GM21576 (cell line): ENCODE results near the gene ZNF831.

Experiments
- ATAC-seq: cut with Tn5 transposase; IDR thresholded peaks from one replicate; pipeline ENCODE4 v1.9.1; 2021; ENCODE audit warnings: mild to moderate bottlenecking, moderate library complexity; ENCODE audit not compliant: unreplicated experiment

Gene ZNF831

GRCh38 chr20:59139998-59140397 lies 23.6 kb upstream of the ZNF831 start:
- ATAC-seq: no peak

DNA sequence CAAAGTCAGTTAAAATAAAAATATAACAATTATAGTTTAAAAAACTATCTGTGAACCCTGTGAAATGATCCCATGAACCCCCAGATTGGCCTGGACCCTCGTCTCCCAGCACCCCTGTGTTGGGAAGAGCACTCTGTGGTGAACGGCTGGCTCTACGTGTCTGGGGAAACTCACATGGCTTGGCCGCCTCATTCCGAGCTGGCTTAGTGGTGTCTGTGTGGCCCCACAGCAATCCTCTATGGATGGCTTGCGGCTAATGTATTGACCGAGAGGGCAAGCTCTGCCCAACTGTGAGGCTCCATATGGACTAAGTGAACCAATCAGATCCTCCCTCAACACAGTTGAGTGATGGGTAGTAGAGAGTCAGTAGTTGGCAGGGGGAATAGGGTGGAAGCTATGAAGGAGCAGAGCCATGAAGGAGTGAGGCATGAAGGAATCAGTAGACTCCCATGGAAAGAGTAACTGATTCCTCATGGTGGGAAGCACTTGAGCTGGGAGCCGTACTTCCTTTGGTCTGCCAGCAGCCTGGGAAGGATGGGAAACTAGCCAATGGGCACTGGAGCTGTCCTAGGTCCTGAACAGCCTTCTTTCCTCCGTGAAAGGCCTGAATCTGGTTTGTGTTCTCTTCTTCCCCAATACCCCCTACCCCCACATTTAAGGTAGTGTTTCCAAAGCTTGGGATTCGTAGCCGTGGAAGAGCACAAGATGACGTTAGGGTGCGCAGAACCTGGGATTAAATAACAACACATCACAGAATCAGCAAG lies 21.6 kb upstream of the ZNF831 start:
- ATAC-seq: no peak

DNA sequence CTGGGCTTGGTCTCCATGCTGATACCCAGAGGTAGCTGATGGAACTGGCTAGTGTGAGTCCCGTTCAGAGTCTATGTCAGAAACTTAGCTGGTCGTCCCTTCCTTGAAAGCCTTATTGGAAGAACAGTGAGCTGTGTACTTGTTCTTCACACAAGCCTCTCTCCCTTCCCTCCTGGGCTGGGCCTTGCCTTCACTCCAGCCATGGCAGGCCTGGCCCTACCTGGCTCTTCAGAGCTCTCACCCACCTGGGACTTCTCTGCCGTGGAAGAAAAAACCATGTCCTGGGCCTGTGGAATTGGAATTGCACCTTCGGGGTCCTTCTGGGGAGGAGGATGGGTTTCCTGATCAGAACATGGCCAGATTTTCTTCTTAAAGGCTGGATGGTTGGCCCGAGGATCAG lies 20.3 kb upstream of the ZNF831 start:
- no peak for ATAC-seq

DNA sequence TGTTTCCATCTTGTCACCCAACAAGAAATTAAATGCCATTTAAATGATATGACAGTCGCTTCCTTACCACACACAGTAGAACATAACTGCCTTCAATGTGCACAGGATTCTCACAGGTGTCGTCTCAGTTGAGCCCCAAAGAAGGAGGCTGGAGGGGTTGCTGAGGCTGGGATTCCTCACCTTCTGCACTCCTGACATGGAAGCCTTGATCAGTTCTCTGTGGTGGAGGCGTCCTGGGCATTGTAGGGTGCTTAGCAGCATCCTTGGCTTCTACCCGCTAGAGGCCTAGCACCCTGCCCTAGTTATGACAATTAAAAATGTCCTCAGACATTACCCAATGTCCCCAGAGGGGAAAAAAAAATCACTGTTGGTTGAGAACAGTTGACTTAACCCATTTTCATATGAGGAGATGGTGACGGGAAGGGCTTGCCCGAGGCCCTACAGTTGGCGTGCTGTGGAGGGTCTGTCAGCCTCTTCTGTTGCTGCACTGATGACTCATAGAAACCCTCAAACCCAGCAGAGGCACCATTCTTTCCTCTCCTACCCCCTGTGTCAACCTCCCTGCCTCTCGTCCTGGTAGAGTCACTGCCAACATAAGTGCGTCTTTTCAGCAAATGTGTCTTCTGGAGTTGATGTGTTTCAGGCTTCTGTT lies 19.3 kb upstream of the ZNF831 start:
- ATAC-seq: no peak

GRCh38 chr20:59144831-59145196 lies 18.8 kb upstream of the ZNF831 start:
- ATAC-seq: no peak

- ATAC-seq: no peak
These were observed 18.2 kb upstream of the ZNF831 start for GRCh38 chr20:59145247-59145923.

DNA sequence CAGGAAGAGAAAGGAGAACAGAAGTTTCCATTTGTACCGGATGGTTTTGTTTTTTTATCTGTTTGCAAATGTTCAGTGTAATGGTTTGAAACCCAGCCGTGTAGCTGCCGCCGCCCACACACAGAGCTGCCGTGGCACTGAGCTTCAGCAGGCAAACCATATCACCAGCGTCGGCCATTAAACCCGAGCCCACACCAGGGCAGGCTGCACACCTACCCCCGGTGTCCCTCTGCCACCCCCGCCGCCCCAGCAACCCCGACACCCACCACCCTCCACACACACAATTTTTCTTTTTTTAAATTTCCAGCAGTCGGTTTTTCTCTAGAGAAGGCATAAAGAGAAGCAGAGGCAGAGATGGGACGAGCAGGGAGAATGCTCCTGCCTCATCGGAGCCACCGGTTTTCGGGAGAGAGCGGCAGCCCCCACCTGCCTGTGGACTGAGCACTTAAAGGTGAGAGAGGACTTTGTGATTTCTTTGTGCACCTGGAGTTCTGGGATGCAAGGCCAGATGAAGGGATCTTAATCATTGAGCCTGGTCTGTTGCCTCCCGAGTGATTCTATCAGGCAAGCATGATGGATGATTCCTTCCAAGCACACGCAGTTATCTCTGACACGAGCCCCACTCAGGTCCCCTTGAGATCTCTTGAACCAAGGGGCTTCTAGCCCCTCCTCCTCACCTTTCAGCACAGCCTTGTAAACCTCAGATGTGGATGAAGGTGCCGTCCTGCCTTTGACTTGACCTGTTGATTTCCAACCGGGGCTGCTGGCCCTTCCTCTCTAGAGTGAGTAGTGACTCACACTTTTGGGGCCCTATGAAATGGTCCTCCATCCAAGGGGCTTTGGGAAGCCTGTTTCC lies 17.5 kb upstream of the ZNF831 start:
- ATAC-seq: no peak

DNA sequence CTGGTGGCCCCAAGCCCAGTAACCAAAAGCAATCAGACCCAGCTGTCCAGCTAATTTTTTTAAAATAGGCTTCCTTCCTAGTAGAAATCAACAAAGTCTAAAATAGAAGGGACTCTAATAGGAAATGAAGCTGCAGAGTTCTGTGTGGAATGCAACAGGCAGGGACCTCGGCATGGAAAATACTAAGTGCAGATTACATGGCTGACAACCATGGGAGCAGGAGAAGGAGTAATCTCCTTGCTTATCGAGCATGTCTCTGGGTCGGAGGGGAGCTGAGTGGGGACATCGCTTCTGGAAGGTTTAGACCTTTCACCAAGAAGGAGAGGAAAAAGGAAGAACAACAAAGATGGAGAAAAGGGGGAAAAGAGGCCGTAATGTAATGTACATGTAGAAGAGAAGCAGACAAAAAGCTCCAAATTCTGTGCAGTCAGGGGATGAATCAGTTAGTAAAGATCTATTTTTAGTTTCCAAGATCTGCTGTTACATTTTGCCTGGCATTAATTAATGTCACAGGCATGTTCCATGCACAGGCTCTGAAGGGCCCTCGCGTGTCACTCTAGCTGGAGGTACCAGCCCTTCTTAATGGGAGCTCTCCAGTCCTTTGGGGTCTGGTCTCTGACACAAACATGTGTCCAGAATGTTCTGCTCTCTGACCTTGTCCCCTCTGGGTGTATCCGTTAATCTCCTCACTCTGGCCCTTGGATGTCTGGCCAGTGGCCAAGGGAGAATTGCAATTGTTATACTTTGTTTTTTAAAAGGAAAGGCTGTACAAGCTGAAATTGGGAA lies 16.6 kb upstream of the ZNF831 start:
- ATAC-seq: no peak

GRCh38 chr20:59147586-59147985 lies 16.0 kb upstream of the ZNF831 start:
- ATAC-seq: no peak

GRCh38 chr20:59148701-59149493 lies 14.7 kb upstream of the ZNF831 start:
- no peak for ATAC-seq

GRCh38 chr20:59149678-59150504 lies 13.7 kb upstream of the ZNF831 start:
- no peak for ATAC-seq

DNA sequence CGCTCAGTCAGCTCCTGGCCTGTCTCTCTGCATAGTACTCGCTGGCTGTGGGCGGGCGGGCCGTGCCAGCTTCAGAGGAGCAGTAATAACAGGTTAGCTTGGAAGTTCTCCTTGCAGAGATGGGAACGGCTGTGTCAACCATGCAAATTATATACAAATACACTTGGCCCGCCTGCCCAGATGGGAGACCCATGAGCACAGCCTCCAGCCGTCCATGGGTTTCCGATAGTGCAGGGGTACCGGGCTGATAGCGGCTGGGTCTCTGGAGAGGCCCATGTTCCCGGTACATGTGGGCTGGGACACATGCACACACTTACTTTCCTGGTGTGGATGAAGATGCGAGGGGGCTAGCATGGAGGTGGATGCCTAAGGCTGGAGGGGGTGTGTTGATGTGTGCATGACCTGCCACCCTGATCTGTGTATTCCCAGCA lies 12.8 kb upstream of the ZNF831 start:
- no peak for ATAC-seq

DNA sequence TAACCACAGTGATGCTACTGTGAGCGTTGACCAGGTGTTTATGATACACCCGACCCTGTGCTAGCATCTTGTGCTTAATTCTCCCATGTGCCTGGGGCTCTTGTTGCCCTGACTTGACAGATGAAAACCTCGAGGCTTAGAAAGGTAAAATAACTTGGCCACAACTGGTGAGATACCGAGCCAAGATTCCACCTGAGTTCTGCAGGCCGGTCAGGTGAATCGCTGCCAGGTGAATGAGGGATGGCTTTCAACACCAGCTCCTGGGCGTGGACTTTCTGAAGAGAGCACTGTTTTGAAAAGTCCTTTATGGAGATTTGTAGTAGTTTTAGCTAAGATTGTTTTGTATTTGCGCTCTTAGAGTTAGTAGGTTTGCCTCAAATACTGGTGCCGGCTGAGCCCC lies 12.2 kb upstream of the ZNF831 start:
- ATAC-seq: no peak

DNA sequence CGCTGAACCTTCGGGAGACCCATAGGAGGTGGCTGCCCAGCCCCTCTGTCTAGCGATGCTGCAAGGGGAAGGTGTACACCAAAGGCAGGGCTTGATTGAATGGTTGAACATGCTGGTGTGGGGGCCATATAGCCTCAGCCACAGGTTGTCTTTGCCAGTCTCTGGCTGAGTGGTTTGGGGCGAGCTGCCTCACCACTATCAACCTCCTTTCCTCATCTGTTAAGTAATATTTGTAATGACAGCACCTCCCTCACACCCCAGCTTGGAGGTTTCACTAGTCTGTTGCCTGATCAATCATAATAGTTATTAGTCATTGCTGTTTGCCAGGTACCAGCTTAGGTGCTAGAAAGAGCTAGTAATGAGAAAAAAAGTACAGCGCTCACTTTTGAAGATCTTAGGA lies 11.8 kb upstream of the ZNF831 start:
- ATAC-seq: no peak

DNA sequence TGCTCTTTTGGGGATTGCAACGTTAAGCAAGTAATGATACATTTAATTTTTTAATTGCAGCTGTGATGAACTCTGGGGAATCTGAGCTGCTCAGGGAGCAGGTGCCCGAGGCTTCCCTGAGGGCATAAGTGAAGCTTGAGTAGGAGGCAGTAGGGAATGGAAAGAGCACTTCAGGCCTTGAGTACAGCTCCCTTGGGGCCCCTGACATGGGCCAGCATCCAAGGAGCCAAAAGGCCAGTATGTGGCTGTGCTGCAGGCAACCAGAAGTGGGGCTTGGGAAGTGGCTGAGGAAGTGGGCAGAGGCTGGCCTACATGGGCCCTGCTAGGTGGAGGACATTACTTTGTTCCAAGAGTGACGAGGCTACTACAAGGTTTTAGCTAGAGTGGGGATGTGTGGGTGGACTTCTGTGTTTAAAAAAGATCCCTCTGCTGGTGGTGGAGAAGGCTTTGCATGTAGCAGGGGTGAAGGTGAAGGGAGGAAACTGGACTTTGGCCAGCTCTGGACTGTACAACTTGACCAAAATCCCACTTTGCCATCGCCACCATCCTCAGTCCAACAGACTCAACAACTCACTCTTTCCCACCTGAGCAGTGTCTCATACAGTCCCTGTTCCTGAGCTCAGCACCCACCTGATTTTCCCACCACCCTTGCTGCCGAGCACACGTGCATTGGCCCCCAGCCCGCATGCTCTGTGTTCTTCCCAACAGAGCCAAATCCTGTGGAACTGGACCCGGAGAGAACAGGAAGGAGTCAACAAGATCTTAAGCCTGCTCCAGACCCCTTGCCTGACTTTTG lies 10.9 kb upstream of the ZNF831 start:
- ATAC-seq: no peak

- ATAC-seq: no peak
These were observed 10.3 kb upstream of the ZNF831 start for GRCh38 chr20:59153355-59153681.

DNA sequence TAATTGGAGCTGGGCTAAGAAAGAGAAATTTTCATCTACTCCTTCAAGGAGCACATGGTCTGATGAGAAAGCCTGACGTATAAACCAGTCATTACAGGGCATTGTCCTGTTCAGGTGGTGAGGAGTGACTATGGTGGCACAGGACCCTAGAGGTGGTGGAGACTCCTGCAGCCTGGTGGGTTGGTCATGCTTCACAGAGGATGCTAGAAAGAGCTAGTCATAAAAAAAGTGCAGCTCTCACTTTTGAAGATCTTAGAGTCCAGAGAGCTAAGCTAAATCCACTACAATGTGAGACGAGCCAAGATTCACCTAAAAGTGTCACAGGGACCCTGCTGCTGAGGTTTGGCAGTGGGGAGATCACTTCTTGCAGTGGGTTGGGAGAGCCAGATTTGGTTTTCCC lies 9.8 kb upstream of the ZNF831 start:
- ATAC-seq: no peak
